ENCODE measurements around the gene SUN1. TPM values are rescaled to one million over a fixed set of nuclear protein-coding genes. Genes with fewer than 3 reads are reported as not detected.
A peak's percentile ranks its signal among the peaks of the same experiment; 100 is the strongest.

Gene SUN1
- total RNA-seq, 3 donors from 2014 or later = 153 to 189 (median 160) TPM

DNA sequence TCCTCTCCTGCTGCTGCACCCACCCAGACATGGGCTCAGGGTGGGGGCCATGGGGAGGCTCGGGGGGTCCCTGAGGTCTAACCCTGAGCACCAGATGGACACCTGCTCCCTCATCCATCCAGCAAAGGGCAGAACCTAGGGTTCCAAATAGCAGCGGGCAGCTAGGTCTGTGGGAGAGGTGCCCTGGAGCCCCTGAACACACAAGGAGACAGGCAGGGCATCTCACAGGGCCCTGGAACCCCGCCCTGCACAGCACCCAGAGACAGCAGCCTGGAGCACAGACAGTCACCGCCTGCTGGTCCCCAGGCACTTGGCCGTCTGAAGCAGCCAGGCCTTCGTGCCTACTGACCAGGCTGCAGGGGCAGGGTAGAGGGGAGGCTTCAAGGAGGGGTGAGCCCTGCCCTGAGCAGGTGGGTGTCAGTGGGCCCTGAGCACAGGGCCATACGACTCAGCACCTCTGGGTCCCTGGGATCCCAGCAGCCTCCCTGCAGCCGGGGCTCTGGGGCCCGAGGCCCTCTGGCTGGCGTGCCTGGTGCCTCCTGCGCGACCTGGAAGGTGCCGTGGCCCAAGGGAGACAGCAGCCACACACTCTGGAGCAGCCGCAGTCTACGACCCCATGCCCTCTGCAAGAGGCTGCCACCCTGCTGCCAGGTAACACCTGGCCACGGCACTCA, 82.4 kb downstream of the SUN1 start:
- peak overlapping the region in 1 of 2 donors; percentile 45 for H3K27ac ChIP-seq
- H3K4me3 ChIP-seq = no peak overlapping the region
- DNase-seq (ENCODE audit: low spot score in 2 of 2) = no peak
- H3K36me3 ChIP-seq = no peaks in the 10 kb centered on the region
- intact Hi-C loops (cut with DNase I; ENCODE audit: low total_unique reads) = no loop called here
- no peak for TF ChIP-seq POLR2A (IDR thresholded peaks at IDR 0.05)
- TF ChIP-seq, protein P1, sequence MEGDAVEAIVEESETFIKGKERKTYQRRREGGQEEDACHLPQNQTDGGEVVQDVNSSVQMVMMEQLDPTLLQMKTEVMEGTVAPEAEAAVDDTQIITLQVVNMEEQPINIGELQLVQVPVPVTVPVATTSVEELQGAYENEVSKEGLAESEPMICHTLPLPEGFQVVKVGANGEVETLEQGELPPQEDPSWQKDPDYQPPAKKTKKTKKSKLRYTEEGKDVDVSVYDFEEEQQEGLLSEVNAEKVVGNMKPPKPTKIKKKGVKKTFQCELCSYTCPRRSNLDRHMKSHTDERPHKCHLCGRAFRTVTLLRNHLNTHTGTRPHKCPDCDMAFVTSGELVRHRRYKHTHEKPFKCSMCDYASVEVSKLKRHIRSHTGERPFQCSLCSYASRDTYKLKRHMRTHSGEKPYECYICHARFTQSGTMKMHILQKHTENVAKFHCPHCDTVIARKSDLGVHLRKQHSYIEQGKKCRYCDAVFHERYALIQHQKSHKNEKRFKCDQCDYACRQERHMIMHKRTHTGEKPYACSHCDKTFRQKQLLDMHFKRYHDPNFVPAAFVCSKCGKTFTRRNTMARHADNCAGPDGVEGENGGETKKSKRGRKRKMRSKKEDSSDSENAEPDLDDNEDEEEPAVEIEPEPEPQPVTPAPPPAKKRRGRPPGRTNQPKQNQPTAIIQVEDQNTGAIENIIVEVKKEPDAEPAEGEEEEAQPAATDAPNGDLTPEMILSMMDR (IDR thresholded peaks at IDR 0.05) = no peak
- TF ChIP-seq POLR2AphosphoS5 (IDR thresholded peaks at IDR 0.05) = no peak
- H3K27me3 ChIP-seq = no peaks in the 10 kb centered on the region
- H3K9me3 ChIP-seq = no peaks in the 10 kb centered on the region
- no peaks in the 10 kb centered on the region for H3K4me1 ChIP-seq

DNA sequence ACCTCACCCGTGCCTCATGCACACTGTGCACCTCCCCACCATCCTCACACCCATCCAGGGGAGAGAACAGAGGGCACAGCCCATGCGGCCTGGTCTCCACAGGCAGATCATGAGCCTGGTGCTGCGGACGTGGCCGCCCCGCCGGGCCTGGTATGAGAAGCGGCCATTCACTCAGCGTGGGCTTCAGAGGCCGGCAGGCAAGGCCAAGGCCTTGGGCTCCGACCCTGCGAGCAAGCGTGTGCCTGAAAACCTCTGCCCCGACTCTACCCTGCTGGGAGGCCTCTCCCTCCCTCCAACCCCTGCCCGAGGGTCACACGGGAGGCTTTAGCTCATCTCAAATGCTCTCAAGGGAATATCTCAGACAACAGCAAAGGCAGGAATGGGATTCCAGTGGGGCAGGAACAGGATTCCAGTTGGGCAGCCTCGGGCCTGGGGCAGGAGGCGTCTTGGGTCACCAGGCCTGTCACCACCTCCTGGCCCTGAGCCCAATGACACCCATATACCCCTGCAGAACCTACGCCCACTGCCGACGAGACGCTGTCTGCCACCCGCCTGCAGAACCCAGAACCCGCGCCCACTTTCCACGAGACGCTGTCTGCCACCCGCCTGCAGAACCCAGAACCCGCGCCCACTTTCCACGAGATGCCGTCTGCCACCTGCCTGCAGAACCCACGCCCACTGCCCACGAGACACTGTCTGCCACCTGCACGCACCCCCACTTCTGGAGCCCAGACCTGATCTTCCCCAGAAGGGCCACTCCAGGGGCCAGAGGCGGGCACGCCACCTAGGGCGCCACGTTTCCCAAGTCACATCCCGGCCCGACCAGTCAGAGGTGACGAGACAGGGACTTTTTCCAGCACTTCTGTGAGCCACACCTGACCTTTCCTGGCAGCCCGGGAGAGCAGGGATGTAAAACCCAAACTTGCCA, 83.3 kb downstream of the SUN1 start:
- Histone ChIP-seq H3K27me3 (no peaks in the 10 kb centered on the region), H3K4me3 (no peak overlapping the region), H3K27ac (no peak overlapping the region), H3K36me3 (no peaks in the 10 kb centered on the region), H3K4me1 (no peaks in the 10 kb centered on the region), H3K9me3 (no peaks in the 10 kb centered on the region)
- intact Hi-C loops (cut with DNase I; ENCODE audit: low total_unique reads) = no loop called here
- DNase-seq (ENCODE audit: low spot score in 2 of 2) = no peak
- no peak for TF ChIP-seq POLR2A (IDR thresholded peaks at IDR 0.05)
- TF ChIP-seq, protein P1 (IDR thresholded peaks at IDR 0.05) = no peak
- TF ChIP-seq POLR2AphosphoS5 (IDR thresholded peaks at IDR 0.05) = no peak

DNA sequence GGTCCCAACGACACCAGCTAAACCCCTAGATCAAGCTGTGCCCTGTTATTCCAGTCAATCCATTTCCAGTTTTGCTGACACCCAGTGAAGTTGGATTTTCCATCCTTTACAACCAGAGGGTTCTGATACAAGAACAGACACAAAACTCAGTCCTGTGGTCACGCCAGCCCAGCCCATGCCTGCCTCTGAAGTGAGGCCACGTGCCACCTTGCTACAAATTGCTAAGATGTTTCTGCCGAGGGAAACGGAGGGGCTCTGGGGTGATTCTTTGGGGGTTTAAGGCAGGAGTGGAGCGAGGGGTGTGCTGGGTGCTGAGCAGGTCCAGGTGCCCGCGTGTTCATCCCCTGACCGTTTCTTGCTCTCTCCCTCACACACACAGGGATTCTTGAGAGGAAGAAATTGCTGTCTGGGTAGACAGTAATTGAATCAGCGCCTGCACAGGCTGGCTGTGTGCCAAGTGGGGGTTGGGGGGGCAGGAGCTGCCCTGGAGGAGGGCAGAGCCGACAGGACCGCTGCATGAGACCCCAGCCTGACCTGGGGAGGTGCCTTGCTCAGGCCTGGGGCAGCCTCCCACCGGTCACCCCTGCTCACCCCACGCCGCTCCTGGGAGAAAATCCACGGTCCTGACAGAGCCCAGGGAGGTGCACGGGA, 84.1 kb downstream of the SUN1 start:
- TF ChIP-seq, protein P1 (IDR thresholded peaks at IDR 0.05) = no peak
- no peak for TF ChIP-seq POLR2AphosphoS5 (IDR thresholded peaks at IDR 0.05)
- no peak for TF ChIP-seq POLR2A (IDR thresholded peaks at IDR 0.05)
- Histone ChIP-seq H3K9me3 (no peaks in the 10 kb centered on the region), H3K36me3 (no peaks in the 10 kb centered on the region), H3K27me3 (no peaks in the 10 kb centered on the region), H3K4me3 (peak overlapping the region in 1 of 3 donors; percentile 41), H3K4me1 (no peaks in the 10 kb centered on the region), H3K27ac (no peak overlapping the region)
- no peak for DNase-seq (ENCODE audit: low spot score in 2 of 2)
- intact Hi-C loops (cut with DNase I; ENCODE audit: low total_unique reads) = no loop called here

DNA sequence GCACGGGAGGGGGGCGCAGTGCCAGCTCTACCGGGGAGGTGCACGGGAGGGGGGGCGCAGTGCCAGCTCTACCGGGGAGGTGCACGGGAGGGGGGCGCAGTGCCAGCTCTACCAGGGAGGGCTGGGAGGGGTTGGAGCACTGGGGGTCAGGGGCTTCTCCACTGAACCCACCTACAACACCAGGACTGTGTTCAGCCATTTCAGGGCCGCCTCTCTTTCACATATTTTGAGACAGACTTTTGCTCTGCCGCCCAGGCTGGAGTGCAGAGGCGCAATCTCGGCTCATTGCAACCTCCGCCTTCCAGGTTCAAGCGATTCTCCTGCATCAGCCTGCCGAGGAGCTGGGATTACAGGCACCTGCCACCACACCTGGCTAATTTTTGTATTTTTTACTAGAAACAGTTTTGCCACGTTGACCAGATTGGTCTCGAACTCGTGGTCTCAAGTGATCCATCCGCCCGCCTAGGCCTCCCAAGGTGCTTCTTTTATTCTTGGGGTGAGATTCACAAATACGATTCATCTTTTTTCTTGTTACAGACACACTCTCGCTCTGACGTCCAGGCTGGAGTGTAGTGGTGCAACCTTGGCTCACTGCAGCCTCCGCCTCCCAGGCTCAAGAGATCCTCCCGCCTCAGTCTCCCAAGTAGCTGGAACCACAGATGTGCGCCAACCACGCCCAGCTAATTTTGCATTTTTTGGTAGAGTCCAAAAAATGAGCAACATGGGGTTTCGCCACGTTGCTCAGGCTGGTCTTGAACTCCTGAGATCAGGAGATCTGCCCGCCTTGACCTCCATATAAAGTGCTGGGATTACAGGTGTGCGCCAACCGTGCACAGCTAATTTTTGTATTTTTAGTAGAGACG, 85.2 kb downstream of the SUN1 start:
- intact Hi-C loops (cut with DNase I; ENCODE audit: low total_unique reads) = no loop called here

More for the DNA sequence above, 85.2 kb downstream of the SUN1 start:
- H3K27ac ChIP-seq = no peak overlapping the region
- TF ChIP-seq, protein P1 (IDR thresholded peaks at IDR 0.05) = no peak
- TF ChIP-seq POLR2AphosphoS5 (IDR thresholded peaks at IDR 0.05) = no peak
- TF ChIP-seq POLR2A (IDR thresholded peaks at IDR 0.05) = no peak
- H3K9me3 ChIP-seq = no peaks in the 10 kb centered on the region
- no peak overlapping the region for H3K4me3 ChIP-seq
- DNase-seq (ENCODE audit: low spot score in 2 of 2) = peak in 1 of 2 donors; percentile 17
- no peaks in the 10 kb centered on the region for H3K4me1 ChIP-seq
- H3K36me3 ChIP-seq = no peaks in the 10 kb centered on the region
- H3K27me3 ChIP-seq = no peaks in the 10 kb centered on the region

Data from breast epithelium (tissue), 4 donors.